Stomach (tissue), 9 donors: ENCODE results near the gene PNRC2. TPM values are rescaled to one million over a fixed set of nuclear protein-coding genes. Genes with fewer than 3 reads are reported as not detected.

Experiments used
- DNase-seq, 2 donors: peaks; one replicate each; pipeline versions ENCODE4 v3.0.0 to v3.0.0-alpha.2; 2013 to 2019
- H3K27ac ChIP-seq, 5 donors: fragments of 200-600 bp in 4 of 5; sonication (generic) in 4 of 5; one replicate each; pipeline ENCODE4 v1.5.1; 2013 to 2019; ENCODE audit warnings: mild to moderate bottlenecking in 1 of 5, moderate library complexity in 1 of 5
- H3K27me3 ChIP-seq, 3 donors: fragments of 200-600 bp; sonication (generic); one replicate each; pipeline ENCODE4 v1.5.1; 2017 to 2019; ENCODE audit warnings: mixed run types in 1 of 3
- H3K36me3 ChIP-seq, 4 donors: fragments of 200-600 bp; sonication (generic); 1 replicate in 3 of 4; 2 replicates in 1 of 4; pipeline ENCODE4 v1.5.1; 2016 to 2019
- H3K4me1 ChIP-seq, 4 donors: fragments of 200-600 bp; sonication (generic); one replicate each; pipeline ENCODE4 v1.5.1; 2016 to 2019
- H3K4me3 ChIP-seq, 4 donors: fragments of 200-600 bp; sonication (generic) in 3 of 4; one replicate each; pipeline ENCODE4 v1.5.1; 2016 to 2019; ENCODE audit warnings: mild to moderate bottlenecking in 1 of 4
- H3K9me3 ChIP-seq, 4 donors: fragments of 200-600 bp; sonication (generic); one replicate each; pipeline ENCODE4 v1.5.1; 2016 to 2019
- CTCF ChIP-seq, 7 experiments: fragments of 450-650 bp in 4 of 7; fragments of 200-600 bp in 3 of 7; sonication (generic) in 3 of 7; IDR thresholded peaks; one replicate each; pipeline ENCODE4 v1.5.1; 2016 to 2019; ENCODE audit warnings: antibody characterized with exemption in 7 of 7, control low read depth in 2 of 7, mild to moderate bottlenecking in 1 of 7
- EP300 ChIP-seq: sonication (generic); formaldehyde crosslinking; IDR thresholded peaks from one replicate; pipeline ENCODE4 v1.6.1; 2017; ENCODE audit warnings: antibody characterized with exemption
- POLR2A ChIP-seq, 4 donors: fragments of 450-650 bp; IDR thresholded peaks; one replicate each; pipeline ENCODE4 v1.6.1; 2016; ENCODE audit warnings: antibody characterized with exemption in 4 of 4, control low read depth in 2 of 4, mild to moderate bottlenecking in 1 of 4, moderate library complexity in 1 of 4
- POLR2AphosphoS5 ChIP-seq, 3 donors: sonication (generic); formaldehyde crosslinking; IDR thresholded peaks; one replicate each; pipeline ENCODE4 v1.6.1; 2016; ENCODE audit warnings: antibody characterized with exemption in 3 of 3
- WGBS, 5 donors: extraction: QIAGEN DNeasy Blood & Tissue Kit in 3 of 5; methylation state at CpG; one replicate each; pipeline versions ENCODE4 v1.1.5 to v1.1.7; 2013 to 2018; 5-methylcytosine and 5-hydroxymethylcytosine counted together
- intact Hi-C: fragments of 100-400 bp; cut with DNase I; formaldehyde crosslinking; loops from one replicate; pipeline ENCODE4 v1.15.1; 2023; ENCODE audit warnings: low total_unique reads
- polyA plus RNA-seq, 3 donors: library from polyadenylated mRNA; stranded (reverse); fragments of 200-250 nt; gene quantifications; one replicate each; pipeline ENCODE4 v1.2.3, GENCODE V29; 2013
- total RNA-seq, 5 donors: library from RNA; depleted of rRNA; stranded (reverse); fragments of >200 nt; gene quantifications; one replicate each; pipeline versions ENCODE4 v1.1.0 to v1.2.3, GENCODE V29; 2014 to 2016
- donor health status: healthy with polysubstance abuse.
- donor health status: Bipolar disorder and iron deficiency.
- donor health status: healthy.

Gene PNRC2
- total and polyA plus RNA-seq, 8 donors, result 38.5 to 181 (median 67.4) TPM

DNA sequence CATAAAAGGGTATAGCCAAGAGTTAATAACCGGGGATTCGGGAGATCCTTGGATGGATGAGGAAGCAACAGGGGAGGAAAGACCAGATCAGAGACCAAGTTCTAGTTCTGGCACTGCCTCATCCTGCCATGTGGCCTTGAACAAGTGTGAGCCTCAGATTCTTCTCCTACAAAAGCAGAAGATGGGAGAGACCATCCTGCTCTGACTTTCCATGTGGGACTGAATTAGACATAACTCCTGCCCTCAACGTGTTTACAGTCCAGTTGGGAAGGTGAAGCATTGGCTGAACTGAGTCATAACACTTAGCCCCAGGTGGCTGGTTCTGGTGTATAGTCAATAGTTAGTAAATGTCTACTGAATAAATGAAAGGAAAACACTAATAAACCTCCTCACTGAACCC, 34.3 kb upstream of the PNRC2 start:
- Histone ChIP-seq H3K27ac (no peak overlapping the region), H3K36me3 (no peaks in the 10 kb centered on the region), H3K4me3 (no peak overlapping the region), H3K27me3 (no peaks in the 10 kb centered on the region), H3K4me1 (peaks cover 6 to 22% (median 14%) of the 10 kb centered on the region in 4 donors), H3K9me3 (no peaks in the 10 kb centered on the region)
- DNase-seq, result peak in 1 of 2 donors; percentile 1
- WGBS, 5 donors, result 82 to 90% (median 84%) methylated on average over 3 of the region's 3 CpGs
- intact Hi-C loops, result no loop called here
- TF ChIP-seq POLR2A (IDR thresholded peaks at IDR 0.05), result no peak

DNA sequence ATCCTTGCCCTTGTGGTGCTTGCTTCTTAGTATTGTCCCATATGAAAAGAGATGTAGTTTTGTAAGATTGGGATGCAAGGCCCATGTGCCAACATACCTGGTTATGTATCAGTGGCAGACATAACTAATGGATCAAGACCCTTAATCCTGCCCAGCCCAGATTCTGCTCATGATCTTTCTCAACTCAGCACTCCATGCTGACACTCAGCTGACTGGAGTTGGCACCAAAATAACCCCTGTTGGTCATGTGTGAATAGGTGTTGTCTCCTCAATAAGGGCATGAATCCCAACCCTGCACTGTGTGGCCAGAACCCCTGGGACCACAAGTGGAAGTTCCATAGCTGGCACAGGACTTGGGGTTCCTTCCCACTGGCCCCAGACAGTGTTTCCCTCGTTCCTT, 32.5 kb upstream of the PNRC2 start:
- Histone ChIP-seq H3K27ac (no peak overlapping the region), H3K9me3 (no peaks in the 10 kb centered on the region), H3K27me3 (no peaks in the 10 kb centered on the region), H3K36me3 (no peaks in the 10 kb centered on the region), H3K4me1 (peaks cover 0 to 18% (median 5%) of the 10 kb centered on the region in 4 donors), H3K4me3 (no peak overlapping the region)
- peak in 1 of 2 donors; percentile 4 for DNase-seq
- 71 to 85% (median 73%) methylated on average over 1 of the region's 1 CpG for WGBS, 5 donors
- no peak for TF ChIP-seq EP300
- no peak for TF ChIP-seq POLR2A (IDR thresholded peaks at IDR 0.05)
- intact Hi-C loops, result no loop called here

- intact Hi-C loops, result no loop called here
- Histone ChIP-seq H3K27me3 (no peaks in the 10 kb centered on the region), H3K9me3 (no peaks in the 10 kb centered on the region), H3K27ac (no peak overlapping the region), H3K36me3 (no peaks in the 10 kb centered on the region), H3K4me1 (peaks cover 0 to 15% (median 3%) of the 10 kb centered on the region in 4 donors), H3K4me3 (no peak overlapping the region)
- WGBS, 5 donors, result 80 to 92% (median 89%) methylated on average over 4 of the region's 4 CpGs
- peak in 1 of 2 donors; percentile 1 for DNase-seq
- TF ChIP-seq POLR2A (IDR thresholded peaks at IDR 0.05), result no peak
- TF ChIP-seq EP300, result no peak
These were observed 30.8 kb upstream of the PNRC2 start for GRCh38 chr1:23928789-23929188.

GRCh38 chr1:23930270-23930669, 29.4 kb upstream of the PNRC2 start:
- Histone ChIP-seq H3K4me1 (peaks cover 0 to 10% (median 0%) of the 10 kb centered on the region in 4 donors), H3K27me3 (no peaks in the 10 kb centered on the region), H3K36me3 (no peaks in the 10 kb centered on the region), H3K9me3 (no peaks in the 10 kb centered on the region), H3K27ac (peak overlapping the region in 1 of 5 donors; percentile 74), H3K4me3 (no peak overlapping the region)
- TF ChIP-seq POLR2AphosphoS5 (IDR thresholded peaks at IDR 0.05), result no peak
- TF ChIP-seq POLR2A (IDR thresholded peaks at IDR 0.05), result no peak
- TF ChIP-seq CTCF (IDR thresholded peaks at IDR 0.05), result no peak
- no peak for TF ChIP-seq EP300
- WGBS, 5 donors, result 75 to 93% (median 88%) methylated on average over 5 of the region's 5 CpGs
- intact Hi-C loops, result no loop called here
- DNase-seq, result no peak

DNA sequence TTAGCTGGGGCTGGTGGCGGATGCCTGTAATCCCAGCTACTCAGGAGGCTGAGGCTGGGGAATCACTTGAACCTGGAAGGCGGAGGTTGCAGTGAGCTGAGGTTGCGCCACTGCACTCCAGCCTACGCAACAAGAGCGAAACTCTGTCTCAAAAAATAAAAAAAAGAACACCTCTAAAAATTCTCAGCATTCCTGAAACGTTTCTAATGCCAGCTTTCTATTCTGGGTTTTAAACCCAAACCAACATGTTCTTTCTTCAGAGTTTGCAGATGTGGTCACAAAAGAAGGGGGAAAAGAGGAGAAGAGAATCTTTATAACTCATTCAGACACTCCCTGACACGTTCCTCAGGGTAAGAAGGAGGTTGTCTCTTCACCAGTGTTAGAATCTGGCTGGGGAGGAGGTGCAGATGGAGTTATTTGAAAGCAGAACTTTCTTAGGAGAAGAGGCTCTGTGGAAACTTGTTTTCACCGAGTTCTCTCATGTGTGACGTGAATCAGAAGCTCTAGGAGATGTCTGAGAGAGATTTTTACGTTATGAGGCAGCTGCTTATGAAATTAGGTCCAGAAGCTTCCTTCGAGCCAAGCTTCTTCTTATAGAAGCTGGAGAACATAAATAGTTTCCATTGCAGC, 28.7 kb upstream of the PNRC2 start:
- no peak overlapping the region for H3K4me3 ChIP-seq
- peak; percentile 13 to 61 for DNase-seq
- WGBS, 5 donors, result 56 to 75% (median 68%) methylated on average over 11 of the region's 11 CpGs
- H3K9me3 ChIP-seq, result no peaks in the 10 kb centered on the region
- peak overlapping the region in 1 of 5 donors; percentile 74 for H3K27ac ChIP-seq
- H3K36me3 ChIP-seq, result no peaks in the 10 kb centered on the region
- H3K27me3 ChIP-seq, result no peaks in the 10 kb centered on the region
- intact Hi-C loops, result no loop called here
- no peak for TF ChIP-seq POLR2A (IDR thresholded peaks at IDR 0.05)
- TF ChIP-seq EP300, result no peak
- TF ChIP-seq CTCF (IDR thresholded peaks at IDR 0.05), result no peak
- no peak for TF ChIP-seq POLR2AphosphoS5 (IDR thresholded peaks at IDR 0.05)
- peaks cover 0 to 10% (median 0%) of the 10 kb centered on the region in 4 donors for H3K4me1 ChIP-seq

GRCh38 chr1:23931491-23931880, 28.1 kb upstream of the PNRC2 start:
- WGBS, 5 donors, result 81 to 98% (median 93%) methylated on average over 1 of the region's 1 CpG
- Histone ChIP-seq H3K36me3 (no peaks in the 10 kb centered on the region), H3K9me3 (no peaks in the 10 kb centered on the region), H3K4me1 (peaks cover 0 to 10% (median 0%) of the 10 kb centered on the region in 4 donors), H3K27me3 (no peaks in the 10 kb centered on the region), H3K27ac (peak overlapping the region in 1 of 5 donors; percentile 74), H3K4me3 (no peak overlapping the region)
- intact Hi-C loops, result no loop called here
- TF ChIP-seq CTCF (IDR thresholded peaks at IDR 0.05), result no peak
- no peak for TF ChIP-seq POLR2A (IDR thresholded peaks at IDR 0.05)
- DNase-seq, result no peak
